ENCODE results near the gene AGBL2. TPM values are rescaled to one million over a fixed set of nuclear protein-coding genes. Genes with fewer than 3 reads are reported as not detected.

Gene AGBL2
- total RNA-seq, 1 donor from 2014 or later = 0.96 TPM

GRCh38 chr11:47628026-47628425 lies 87.1 kb downstream of the AGBL2 start:
- Histone ChIP-seq H3K36me3 (peaks cover 98% of the 10 kb centered on the region), H3K4me1 (no peaks in the 10 kb centered on the region), H3K4me3 (no peak overlapping the region), H3K27me3 (no peaks in the 10 kb centered on the region), H3K27ac (no peak overlapping the region), H3K9me3 (no peaks in the 10 kb centered on the region)
- no peak for ATAC-seq
- no peak for DNase-seq
- TF ChIP-seq CTCF (IDR thresholded peaks at IDR 0.05) = no peak
- intact Hi-C loops (cut with DNase I) = no loop called here

GRCh38 chr11:47626234-47626633 lies 88.9 kb downstream of the AGBL2 start:
- no peaks in the 10 kb centered on the region for H3K4me1 ChIP-seq
- DNase-seq (no peak), ATAC-seq (no peak)
- H3K27ac ChIP-seq = no peak overlapping the region
- H3K27me3 ChIP-seq = no peaks in the 10 kb centered on the region
- H3K36me3 ChIP-seq = peaks cover 98% of the 10 kb centered on the region
- no peak for TF ChIP-seq CTCF (IDR thresholded peaks at IDR 0.05)
- H3K4me3 ChIP-seq = no peak overlapping the region
- H3K9me3 ChIP-seq = no peaks in the 10 kb centered on the region
- intact Hi-C loops (cut with DNase I) = no loop called here

- no peak for ATAC-seq
- H3K4me3 ChIP-seq = no peak overlapping the region
- peaks cover 5% of the 10 kb centered on the region for H3K4me1 ChIP-seq
- no peak overlapping the region for H3K27ac ChIP-seq
- H3K36me3 ChIP-seq = peaks cover 80% of the 10 kb centered on the region
- H3K9me3 ChIP-seq = no peaks in the 10 kb centered on the region
- no peaks in the 10 kb centered on the region for H3K27me3 ChIP-seq
- intact Hi-C loops (cut with DNase I) = no loop called here
- no peak for DNase-seq
- TF ChIP-seq CTCF (IDR thresholded peaks at IDR 0.05) = no peak
Measured at GRCh38 chr11:47620836-47621378, 94.3 kb downstream of the AGBL2 start.

- Histone ChIP-seq H3K9me3 (no peaks in the 10 kb centered on the region), H3K27ac (no peak overlapping the region), H3K36me3 (peaks cover 46% of the 10 kb centered on the region), H3K4me3 (no peak overlapping the region), H3K4me1 (peaks cover 5% of the 10 kb centered on the region), H3K27me3 (no peaks in the 10 kb centered on the region)
- ATAC-seq (no peak), DNase-seq (no peak)
- TF ChIP-seq CTCF (IDR thresholded peaks at IDR 0.05) = no peak
- intact Hi-C loops (cut with DNase I) = no loop called here
Measured at GRCh38 chr11:47617417-47617809, 97.8 kb downstream of the AGBL2 start.

GRCh38 chr11:47616726-47617416 lies 98.3 kb downstream of the AGBL2 start:
- Histone ChIP-seq H3K4me1 (peaks cover 5% of the 10 kb centered on the region), H3K36me3 (peaks cover 41% of the 10 kb centered on the region), H3K27me3 (no peaks in the 10 kb centered on the region), H3K4me3 (no peak overlapping the region), H3K9me3 (no peaks in the 10 kb centered on the region), H3K27ac (no peak overlapping the region)
- DNase-seq (no peak), ATAC-seq (peak; percentile 72)
- TF ChIP-seq CTCF (IDR thresholded peaks at IDR 0.05) = peak; percentile 55
- intact Hi-C loops (cut with DNase I) = no loop called here
